AG04449 (cell line): ENCODE measurements around the gene UPB1.

ENCODE experiments used
- CTCF ChIA-PET: fragments of 350-600 bp; formaldehyde crosslinking; extraction: SDS; loops from one replicate; lab custom pipeline; 2021; ENCODE audit warnings: antibody characterized with exemption; lab: Yijun Ruan, JAX
- POLR2A ChIA-PET: fragments of 400-600, 350-600 bp; formaldehyde crosslinking; extraction: SDS; loops from one replicate; lab custom pipeline; 2020; ENCODE audit warnings: antibody characterized with exemption, inconsistent platforms; lab: Yijun Ruan, JAX
- DNase-seq: peaks from one replicate; pipeline ENCODE4 v3.0.0-alpha.2; 2010; ENCODE audit warnings: low read depth, low spot score
- H3K4me3 ChIP-seq: 2 replicates; pipeline ENCODE4 v1.5.1; 2011; ENCODE audit warnings: low read depth, mild to moderate bottlenecking, control low read depth, low read length
- CTCF ChIP-seq: IDR thresholded peaks from one replicate; pipeline ENCODE4 v1.5.1; 2011; ENCODE audit warnings: mild to moderate bottlenecking, moderate library complexity, low read length, control low read depth, inconsistent platforms; ENCODE audit not compliant: insufficient read depth; ENCODE audit errors: missing control alignments

The UPB1 gene

GRCh38 chr22:24532075-24532474 lies 36.9 kb downstream of the UPB1 start:
- no peak overlapping the region for H3K4me3 ChIP-seq
- ChIA-PET POLR2A (no interaction called here), CTCF (interaction anchor here (1.6 to 2.2 kb wide), 2 partner anchors 8 to 10 kb away, joined by 3 to 10 read pairs; no protein-coding TSS in a partner anchor)
- TF ChIP-seq CTCF: no peak
- DNase-seq: no peak

- no peak for TF ChIP-seq CTCF
- no peak overlapping the region for H3K4me3 ChIP-seq
- DNase-seq: no peak
- CTCF ChIA-PET: interaction anchor here (1.4 kb wide), 1 partner anchor 11 kb away, joined by 3 read pairs; no protein-coding TSS in a partner anchor
- POLR2A ChIA-PET: no interaction called here
These were observed 40.2 kb downstream of the UPB1 start for GRCh38 chr22:24535348-24535747.

- no peak for DNase-seq
- CTCF ChIA-PET: interaction anchor here (1.4 to 2.5 kb wide), 2 partner anchors 10 to 12 kb away, joined by 3 to 14 read pairs; no protein-coding TSS in a partner anchor
- TF ChIP-seq CTCF: no peak
- POLR2A ChIA-PET: no interaction called here
- H3K4me3 ChIP-seq: no peak overlapping the region
These were observed 41.0 kb downstream of the UPB1 start for GRCh38 chr22:24536089-24536488.

GRCh38 chr22:24540470-24540869 lies 45.3 kb downstream of the UPB1 start:
- ChIA-PET CTCF (interaction anchor here (0.7 to 4.5 kb wide), 3 partner anchors 13 to 19 kb away, joined by 3 to 25 read pairs (median 4); no protein-coding TSS in a partner anchor), POLR2A (no interaction called here)
- no peak for DNase-seq
- no peak for TF ChIP-seq CTCF
- H3K4me3 ChIP-seq: no peak overlapping the region

GRCh38 chr22:24541681-24542515 lies 46.8 kb downstream of the UPB1 start:
- no peak for TF ChIP-seq CTCF
- DNase-seq: no peak
- ChIA-PET CTCF (interaction anchor here (0.9 to 4.5 kb wide), 4 partner anchors 11 to 18 kb away, joined by 3 to 25 read pairs (median 8); no protein-coding TSS in a partner anchor), POLR2A (no interaction called here)
- no peak overlapping the region for H3K4me3 ChIP-seq

- CTCF ChIA-PET: interaction anchor here (1.9 to 4.5 kb wide), 3 partner anchors 13 to 19 kb away, joined by 7 to 25 read pairs (median 9); no protein-coding TSS in a partner anchor
- TF ChIP-seq CTCF: no peak
- POLR2A ChIA-PET: no interaction called here
- H3K4me3 ChIP-seq: no peak overlapping the region
- DNase-seq: no peak
These were observed 47.5 kb downstream of the UPB1 start for GRCh38 chr22:24542641-24543040.
